Keratinocyte (primary cell): Measurements from ENCODE around the gene SERTAD4. TPM values are rescaled to one million over a fixed set of nuclear protein-coding genes. Genes with fewer than 3 reads are reported as not detected.

Source experiments
- DNase-seq: peaks from one replicate; pipeline ENCODE4 v3.0.0-alpha.2; 2011; ENCODE audit warnings: low read depth, missing footprints, low spot score
- FAIRE-seq: peaks from 2 replicates; lab custom pipeline; 2011; peaks lifted over from hg19 to GRCh38; lab: Jason Lieb, UNC
- H2AFZ ChIP-seq: 2 replicates; pipeline ENCODE4 v1.6.0; 2012; ENCODE audit warnings: low read length, control low read depth, inconsistent platforms; ENCODE audit not compliant: control insufficient read depth
- H3K27ac ChIP-seq: 2 replicates; pipeline ENCODE4 v1.5.1; 2011; ENCODE audit warnings: low read length; ENCODE audit not compliant: control insufficient read depth, insufficient read depth
- H3K27me3 ChIP-seq: 3 replicates; pipeline ENCODE4 v1.6.0; 2011; ENCODE audit warnings: low read length; ENCODE audit not compliant: control insufficient read depth, insufficient read depth; ENCODE audit errors: extremely low read depth
- H3K36me3 ChIP-seq, 2 experiments: 2 replicates in 1 of 2; 3 replicates in 1 of 2; pipeline ENCODE4 v1.5.1; 2011; ENCODE audit warnings: low read length in 2 of 2, mild to moderate bottlenecking in 1 of 2; ENCODE audit not compliant: control insufficient read depth in 2 of 2, insufficient read depth in 2 of 2; ENCODE audit errors: extremely low read depth in 1 of 2
- H3K4me1 ChIP-seq: 3 replicates; pipeline ENCODE4 v1.5.1; 2011; ENCODE audit warnings: low read length; ENCODE audit not compliant: control insufficient read depth, insufficient read depth; ENCODE audit errors: extremely low read depth
- H3K4me2 ChIP-seq: 3 replicates; pipeline ENCODE4 v1.6.0; 2011; ENCODE audit warnings: low read depth, low read length; ENCODE audit not compliant: control insufficient read depth, insufficient read depth; ENCODE audit errors: extremely low read depth
- H3K4me3 ChIP-seq, 3 experiments: fragments of 200-600 bp in 1 of 3; sonication (generic) in 1 of 3; 2 replicates in 2 of 3; 3 replicates in 1 of 3; pipeline ENCODE4 v1.5.1; 2011 to 2016; ENCODE audit warnings: low read length in 3 of 3, mild to moderate bottlenecking in 3 of 3, control low read depth in 2 of 3, inconsistent platforms in 1 of 3, low read depth in 1 of 3, mixed read lengths in 1 of 3, mixed run types in 1 of 3, moderate library complexity in 1 of 3; ENCODE audit not compliant: control insufficient read depth in 2 of 3, insufficient read depth in 2 of 3; ENCODE audit errors: extremely low read depth in 1 of 3
- H3K79me2 ChIP-seq: 2 replicates; pipeline ENCODE4 v1.6.0; 2012; ENCODE audit warnings: low read length; ENCODE audit not compliant: control insufficient read depth, insufficient read depth
- H3K9ac ChIP-seq: 3 replicates; pipeline ENCODE4 v1.6.0; 2011; ENCODE audit warnings: low read length; ENCODE audit not compliant: control insufficient read depth, insufficient read depth; ENCODE audit errors: extremely low read depth
- H3K9me1 ChIP-seq: 3 replicates; pipeline ENCODE4 v1.6.0; 2011; ENCODE audit warnings: low read length; ENCODE audit not compliant: control insufficient read depth, insufficient read depth; ENCODE audit errors: extremely low read depth
- H3K9me3 ChIP-seq: 2 replicates; pipeline ENCODE4 v1.5.1; 2012; ENCODE audit warnings: low read depth, low read length; ENCODE audit not compliant: control insufficient read depth
- H4K20me1 ChIP-seq: 3 replicates; pipeline ENCODE4 v1.6.0; 2011; ENCODE audit warnings: low read length; ENCODE audit not compliant: control insufficient read depth, insufficient read depth; ENCODE audit errors: extremely low read depth
- EZH2 ChIP-seq: IDR thresholded peaks from one replicate; pipeline ENCODE4 v1.6.1; 2012; ENCODE audit warnings: inconsistent platforms, mild to moderate bottlenecking, low read length, moderate library complexity
- dilution Hi-C: fragments of 300-500 bp; cut with MboI; formaldehyde crosslinking; loops from one replicate; pipeline ENCODE4 v1.7.0; 2020; ENCODE audit warnings: low sequenced_read_pairs; ENCODE audit not compliant: extremely low pct_ligation_motif_present
- polyA plus RNA-seq, 5 experiments: library from polyadenylated mRNA; depleted of rRNA in 3 of 5; stranded (reverse) in 3 of 5; stranded (forward) in 1 of 5; unstranded in 1 of 5; fragments of >200 nt; gene quantifications; 1 replicate in 1 of 5; 2 replicates in 3 of 5; 3 replicates in 1 of 5; pipeline versions ENCODE4 v1.2.1 to v1.2.3, GENCODE V29; 2011 to 2012; ENCODE audit warnings: missing spikeins in 2 of 5, low read depth in 1 of 5, low replicate concordance in 1 of 5
- TF ChIP-seq, protein P1 (sequence below), 3 experiments: IDR thresholded peaks in 1 of 3; conservative IDR thresholded peaks in 1 of 3; optimal IDR thresholded peaks in 1 of 3; 2 replicates in 2 of 3; 3 replicates in 1 of 3; pipeline versions ENCODE3 to v1.5.1; 2011; ENCODE audit warnings: low read length in 3 of 3, mild to moderate bottlenecking in 3 of 3, moderate library complexity in 2 of 3, control low read depth in 1 of 3, inconsistent platforms in 1 of 3; ENCODE audit not compliant: insufficient read depth in 2 of 3; ENCODE audit errors: extremely low read depth in 1 of 3

SERTAD4 gene
- polyA plus RNA-seq, 1 donor (not counting 4 experiments of a cell fraction or from before 2014, with no cell fraction given): 3.4 TPM

DNA sequence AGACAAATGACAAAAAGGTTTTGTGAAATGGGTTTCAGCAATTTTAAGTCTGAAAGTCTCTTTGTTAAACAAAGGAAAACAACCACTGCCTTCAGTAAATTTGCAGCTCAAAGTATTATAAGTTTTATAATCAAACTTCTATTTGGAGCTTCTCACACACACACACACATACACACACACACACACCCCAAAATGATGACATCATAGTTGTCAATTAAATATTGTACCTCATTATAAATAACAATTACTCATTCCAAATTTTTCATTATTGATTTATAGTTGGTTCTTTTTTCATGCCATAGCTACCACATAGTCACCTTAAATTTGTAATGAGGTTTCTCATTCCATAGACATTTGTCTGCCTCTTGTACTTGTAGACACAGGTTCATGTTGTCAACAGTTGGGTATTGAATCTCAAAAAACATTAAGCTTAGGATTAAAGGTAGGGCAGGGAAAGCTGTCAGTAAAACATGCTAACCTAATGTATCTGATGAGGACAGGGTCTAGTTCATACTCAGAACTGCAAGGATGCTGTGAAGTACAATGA lies 2.4 kb upstream of the SERTAD4 start:
- Histone ChIP-seq H3K79me2 (no peaks in the 10 kb centered on the region), H4K20me1 (no peaks in the 10 kb centered on the region), H3K9me1 (no peaks in the 10 kb centered on the region), H3K9me3 (no peaks in the 10 kb centered on the region), H2AFZ (no peak overlapping the region), H3K9ac (no peak overlapping the region), H3K4me1 (peaks cover 16% of the 10 kb centered on the region), H3K4me2 (no peak overlapping the region), H3K27ac (no peak overlapping the region), H3K36me3 (no peaks in the 10 kb centered on the region), H3K4me3 (no peak overlapping the region), H3K27me3 (no peaks in the 10 kb centered on the region)
- dilution Hi-C loops: no loop called here
- FAIRE-seq (peak; percentile 39), DNase-seq (no peak)
- TF ChIP-seq EZH2: no peak
- TF ChIP-seq, protein P1, sequence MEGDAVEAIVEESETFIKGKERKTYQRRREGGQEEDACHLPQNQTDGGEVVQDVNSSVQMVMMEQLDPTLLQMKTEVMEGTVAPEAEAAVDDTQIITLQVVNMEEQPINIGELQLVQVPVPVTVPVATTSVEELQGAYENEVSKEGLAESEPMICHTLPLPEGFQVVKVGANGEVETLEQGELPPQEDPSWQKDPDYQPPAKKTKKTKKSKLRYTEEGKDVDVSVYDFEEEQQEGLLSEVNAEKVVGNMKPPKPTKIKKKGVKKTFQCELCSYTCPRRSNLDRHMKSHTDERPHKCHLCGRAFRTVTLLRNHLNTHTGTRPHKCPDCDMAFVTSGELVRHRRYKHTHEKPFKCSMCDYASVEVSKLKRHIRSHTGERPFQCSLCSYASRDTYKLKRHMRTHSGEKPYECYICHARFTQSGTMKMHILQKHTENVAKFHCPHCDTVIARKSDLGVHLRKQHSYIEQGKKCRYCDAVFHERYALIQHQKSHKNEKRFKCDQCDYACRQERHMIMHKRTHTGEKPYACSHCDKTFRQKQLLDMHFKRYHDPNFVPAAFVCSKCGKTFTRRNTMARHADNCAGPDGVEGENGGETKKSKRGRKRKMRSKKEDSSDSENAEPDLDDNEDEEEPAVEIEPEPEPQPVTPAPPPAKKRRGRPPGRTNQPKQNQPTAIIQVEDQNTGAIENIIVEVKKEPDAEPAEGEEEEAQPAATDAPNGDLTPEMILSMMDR (optimal IDR thresholded peaks at IDR 0.05 in 1 of 3, IDR thresholded peaks at IDR 0.05 in 1 of 3, conservative IDR thresholded peaks at IDR 0.05 in 1 of 3; ENCODE audit: extremely low read depth in 1 of 3, insufficient read depth in 2 of 3, low read length in 3 of 3): no peak

DNA sequence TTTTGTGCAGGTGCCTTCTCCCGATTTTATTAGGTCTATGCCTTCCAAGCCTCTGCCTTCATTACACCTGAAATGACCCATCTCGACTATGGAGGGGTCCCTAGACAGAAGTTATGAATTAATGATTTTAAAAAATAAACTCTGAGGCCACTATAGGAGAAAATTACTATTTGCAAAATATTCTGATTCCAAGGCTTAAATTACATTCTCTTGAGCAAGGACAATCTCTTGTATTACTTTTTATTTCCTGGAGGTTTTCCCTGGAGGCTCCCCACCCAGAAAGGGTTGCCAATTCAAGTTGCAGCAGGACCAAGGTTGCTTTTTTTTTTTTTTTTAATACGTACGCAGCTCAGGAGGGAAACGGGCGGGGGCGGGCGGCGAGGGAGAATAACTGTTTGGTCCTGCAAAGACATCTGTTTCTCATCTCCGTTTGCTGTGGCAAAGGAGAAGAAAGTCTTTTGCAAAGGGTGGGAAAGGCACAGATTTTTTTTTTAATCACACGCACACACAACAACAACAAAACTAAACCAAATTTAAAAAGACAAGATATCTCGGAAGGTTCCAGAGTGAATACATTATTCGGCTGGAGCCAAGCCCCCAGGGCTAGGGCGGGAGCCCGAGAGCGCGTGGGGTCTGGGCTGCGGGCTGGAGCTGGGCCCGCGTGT lies 618 bp upstream of the SERTAD4 start:
- Histone ChIP-seq H3K36me3 (no peaks in the 10 kb centered on the region), H3K4me2 (peak overlapping the region; percentile 76), H3K9me1 (no peaks in the 10 kb centered on the region), H3K27me3 (no peaks in the 10 kb centered on the region), H3K4me1 (peaks cover 17% of the 10 kb centered on the region), H3K4me3 (peak overlapping the region; percentile 53 to 66 (median 56)), H2AFZ (no peak overlapping the region), H3K9ac (no peak overlapping the region), H3K9me3 (no peaks in the 10 kb centered on the region), H4K20me1 (no peaks in the 10 kb centered on the region), H3K27ac (no peak overlapping the region), H3K79me2 (no peaks in the 10 kb centered on the region)
- FAIRE-seq (no peak), DNase-seq (no peak)
- TF ChIP-seq, protein P1 (optimal IDR thresholded peaks at IDR 0.05 in 1 of 3, IDR thresholded peaks at IDR 0.05 in 1 of 3, conservative IDR thresholded peaks at IDR 0.05 in 1 of 3; ENCODE audit: extremely low read depth in 1 of 3, insufficient read depth in 2 of 3, low read length in 3 of 3): no peak
- no peak for TF ChIP-seq EZH2
- dilution Hi-C loops: no loop called here
